ENCODE measurements around the gene LLGL1. TPM values are rescaled to one million over a fixed set of nuclear protein-coding genes. Genes with fewer than 3 reads are reported as not detected.
A peak's percentile ranks its signal among the peaks of the same experiment; 100 is the strongest.

LLGL1 gene
- polyA plus RNA-seq, 1 donor from 2014 or later = 52.2 TPM

DNA sequence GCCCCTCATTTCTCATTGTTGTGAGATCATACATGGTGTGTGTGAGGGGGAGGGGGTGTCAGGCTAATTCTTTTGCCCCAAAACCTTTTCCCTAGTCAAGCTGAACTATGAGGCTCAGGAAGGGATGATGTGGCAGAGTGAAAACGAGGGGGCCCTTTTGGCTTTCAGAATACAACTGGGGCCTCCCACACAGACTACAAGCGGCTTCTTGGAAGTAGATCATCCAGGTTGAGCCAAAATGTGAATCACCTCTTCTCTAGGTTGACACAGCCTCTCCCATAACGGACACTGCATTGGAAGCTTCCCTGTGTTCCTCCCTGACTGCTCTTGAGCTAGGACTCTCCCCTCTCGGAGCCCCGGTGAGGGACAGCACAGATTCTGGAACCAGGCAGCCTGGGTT, 44.1 kb upstream of the LLGL1 start:
- Histone ChIP-seq H3K36me3 (ENCODE audit: insufficient read depth, low read length) (no peaks in the 10 kb centered on the region), H3K79me2 (replicated peaks; ENCODE audit: insufficient read depth, low read length) (peaks cover 20% of the 10 kb centered on the region), H4K20me1 (ENCODE audit: insufficient read depth) (peaks cover 21% of the 10 kb centered on the region), H3F3A (ENCODE audit: insufficient read depth, low read length, poor library complexity, severe bottlenecking) (no peaks in the 10 kb centered on the region), H3K9ac (ENCODE audit: low read length) (no peak overlapping the region), H2AFZ (ENCODE audit: low read depth, low read length) (no peak overlapping the region), H3K27me3 (ENCODE audit: insufficient read depth, low read depth, low read length) (no peaks in the 10 kb centered on the region), H3K9me2 (ENCODE audit: insufficient read depth, low read length) (no peaks in the 10 kb centered on the region), H3K27ac (ENCODE audit: low read length) (no peak overlapping the region), H3K9me3 (ENCODE audit: low read length) (no peaks in the 10 kb centered on the region), H3K4me2 (ENCODE audit: low read length) (no peak overlapping the region), H3K4me3 (ENCODE audit: low read length) (no peak overlapping the region)
- no peak for TF ChIP-seq SMC3 (conservative IDR thresholded peaks at IDR 0.05; ENCODE audit: poor library complexity)

DNA sequence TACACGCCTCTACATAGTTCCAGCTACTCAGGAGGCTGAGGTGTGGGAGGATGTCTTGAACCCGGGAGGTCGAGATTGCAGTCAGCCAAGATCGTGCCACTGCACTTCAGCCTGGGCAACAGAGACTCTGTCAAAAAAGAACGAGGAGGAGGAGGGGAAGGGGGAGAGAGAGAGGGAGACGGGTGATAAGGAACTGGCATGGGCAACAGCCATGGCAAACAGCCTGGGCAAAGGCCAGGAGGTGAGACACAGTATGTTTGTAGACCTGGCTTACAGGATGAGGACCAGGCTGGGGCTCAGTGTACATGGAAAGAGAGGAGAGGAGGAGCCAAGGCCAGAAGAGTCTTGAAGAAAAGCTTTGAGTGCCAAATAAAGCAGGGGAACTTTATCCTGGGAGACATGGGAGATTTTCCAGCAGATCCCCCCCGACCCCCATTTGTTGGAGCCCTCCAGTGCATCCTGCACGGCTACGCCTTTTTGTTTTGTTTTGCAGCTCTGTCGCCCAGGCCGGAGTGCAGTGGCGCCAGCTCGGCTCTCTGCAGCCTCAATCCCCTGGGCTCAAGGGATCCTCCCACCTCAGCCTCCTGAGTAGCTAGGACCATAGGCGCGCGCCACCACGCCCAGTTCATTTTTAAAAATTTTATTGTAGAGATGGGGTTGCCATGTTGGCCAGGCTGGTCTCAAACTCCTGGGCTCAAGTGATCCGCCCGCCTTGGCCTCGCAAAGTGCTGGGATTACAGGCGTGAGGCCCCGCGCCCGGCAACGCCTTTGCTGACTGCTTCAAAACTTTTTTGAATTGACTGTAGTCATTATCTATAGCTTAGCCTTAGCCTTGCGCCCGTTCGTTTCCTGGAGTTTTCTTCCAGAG, 43.1 kb upstream of the LLGL1 start:
- no peaks in the 10 kb centered on the region for H3K9me2 ChIP-seq (ENCODE audit: insufficient read depth, low read length)
- peaks cover 29% of the 10 kb centered on the region for H4K20me1 ChIP-seq (ENCODE audit: insufficient read depth)
- peak overlapping the region; percentile 94 for H3K27ac ChIP-seq (ENCODE audit: low read length)
- no peaks in the 10 kb centered on the region for H3F3A ChIP-seq (ENCODE audit: insufficient read depth, low read length, poor library complexity, severe bottlenecking)
- H3K4me3 ChIP-seq (ENCODE audit: low read length) = peak overlapping the region; percentile 99
- no peaks in the 10 kb centered on the region for H3K27me3 ChIP-seq (ENCODE audit: insufficient read depth, low read depth, low read length)
- H3K9me3 ChIP-seq (ENCODE audit: low read length) = no peaks in the 10 kb centered on the region
- peak overlapping the region; percentile 84 for H3K9ac ChIP-seq (ENCODE audit: low read length)
- peak overlapping the region; percentile 46 for H2AFZ ChIP-seq (ENCODE audit: low read depth, low read length)
- peaks cover 30% of the 10 kb centered on the region for H3K79me2 ChIP-seq (replicated peaks; ENCODE audit: insufficient read depth, low read length)
- no peaks in the 10 kb centered on the region for H3K36me3 ChIP-seq (ENCODE audit: insufficient read depth, low read length)
- peak overlapping the region; percentile 18 for H3K4me2 ChIP-seq (ENCODE audit: low read length)
- TF ChIP-seq TAF1 (IDR thresholded peaks at IDR 0.05; ENCODE audit: low read depth) (no peak), MXI1 (conservative IDR thresholded peaks at IDR 0.05; ENCODE audit: poor library complexity, severe bottlenecking) (no peak)
- TF ChIP-seq, protein P1, sequence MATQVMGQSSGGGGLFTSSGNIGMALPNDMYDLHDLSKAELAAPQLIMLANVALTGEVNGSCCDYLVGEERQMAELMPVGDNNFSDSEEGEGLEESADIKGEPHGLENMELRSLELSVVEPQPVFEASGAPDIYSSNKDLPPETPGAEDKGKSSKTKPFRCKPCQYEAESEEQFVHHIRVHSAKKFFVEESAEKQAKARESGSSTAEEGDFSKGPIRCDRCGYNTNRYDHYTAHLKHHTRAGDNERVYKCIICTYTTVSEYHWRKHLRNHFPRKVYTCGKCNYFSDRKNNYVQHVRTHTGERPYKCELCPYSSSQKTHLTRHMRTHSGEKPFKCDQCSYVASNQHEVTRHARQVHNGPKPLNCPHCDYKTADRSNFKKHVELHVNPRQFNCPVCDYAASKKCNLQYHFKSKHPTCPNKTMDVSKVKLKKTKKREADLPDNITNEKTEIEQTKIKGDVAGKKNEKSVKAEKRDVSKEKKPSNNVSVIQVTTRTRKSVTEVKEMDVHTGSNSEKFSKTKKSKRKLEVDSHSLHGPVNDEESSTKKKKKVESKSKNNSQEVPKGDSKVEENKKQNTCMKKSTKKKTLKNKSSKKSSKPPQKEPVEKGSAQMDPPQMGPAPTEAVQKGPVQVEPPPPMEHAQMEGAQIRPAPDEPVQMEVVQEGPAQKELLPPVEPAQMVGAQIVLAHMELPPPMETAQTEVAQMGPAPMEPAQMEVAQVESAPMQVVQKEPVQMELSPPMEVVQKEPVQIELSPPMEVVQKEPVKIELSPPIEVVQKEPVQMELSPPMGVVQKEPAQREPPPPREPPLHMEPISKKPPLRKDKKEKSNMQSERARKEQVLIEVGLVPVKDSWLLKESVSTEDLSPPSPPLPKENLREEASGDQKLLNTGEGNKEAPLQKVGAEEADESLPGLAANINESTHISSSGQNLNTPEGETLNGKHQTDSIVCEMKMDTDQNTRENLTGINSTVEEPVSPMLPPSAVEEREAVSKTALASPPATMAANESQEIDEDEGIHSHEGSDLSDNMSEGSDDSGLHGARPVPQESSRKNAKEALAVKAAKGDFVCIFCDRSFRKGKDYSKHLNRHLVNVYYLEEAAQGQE (IDR thresholded peaks at IDR 0.05; ENCODE audit: borderline replicate concordance) = peak; percentile 3

DNA sequence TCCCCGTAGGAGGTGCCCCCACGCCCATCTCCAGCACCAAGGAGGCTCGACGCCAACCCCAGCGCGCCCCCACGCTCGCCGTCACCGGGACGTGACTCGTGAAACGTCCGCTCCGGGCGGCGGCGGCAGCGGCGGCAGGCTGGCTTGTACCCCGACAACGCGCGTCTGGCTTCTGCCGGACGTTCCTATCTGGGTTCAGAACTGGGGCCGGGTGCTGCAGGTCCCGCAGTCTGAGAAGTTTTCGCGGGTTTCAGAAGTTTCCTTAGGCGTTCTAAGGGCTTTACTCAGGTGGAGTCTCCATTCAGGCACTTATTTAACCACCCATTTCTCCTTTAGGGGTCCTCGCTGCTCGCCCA, 42.5 kb upstream of the LLGL1 start:
- no peaks in the 10 kb centered on the region for H3K36me3 ChIP-seq (ENCODE audit: insufficient read depth, low read length)
- peak overlapping the region; percentile 99 for H3K4me3 ChIP-seq (ENCODE audit: low read length)
- peak overlapping the region; percentile 84 for H3K9ac ChIP-seq (ENCODE audit: low read length)
- TF ChIP-seq POLR2AphosphoS5 (IDR thresholded peaks at IDR 0.05) (no peak), RAD21 (conservative IDR thresholded peaks at IDR 0.05) (no peak), MXI1 (conservative IDR thresholded peaks at IDR 0.05; ENCODE audit: poor library complexity, severe bottlenecking) (no peak), TAF1 (IDR thresholded peaks at IDR 0.05; ENCODE audit: low read depth) (no peak), EZH2 (IDR thresholded peaks at IDR 0.05; ENCODE audit: borderline replicate concordance, insufficient read depth, low read length, poor library complexity, severe bottlenecking) (no peak), EP300 (conservative IDR thresholded peaks at IDR 0.05; ENCODE audit: poor library complexity, severe bottlenecking) (no peak), SMC3 (conservative IDR thresholded peaks at IDR 0.05; ENCODE audit: poor library complexity) (no peak)
- TF ChIP-seq, protein P1 (IDR thresholded peaks at IDR 0.05; ENCODE audit: borderline replicate concordance) = no peak
- TF ChIP-seq, protein P2, sequence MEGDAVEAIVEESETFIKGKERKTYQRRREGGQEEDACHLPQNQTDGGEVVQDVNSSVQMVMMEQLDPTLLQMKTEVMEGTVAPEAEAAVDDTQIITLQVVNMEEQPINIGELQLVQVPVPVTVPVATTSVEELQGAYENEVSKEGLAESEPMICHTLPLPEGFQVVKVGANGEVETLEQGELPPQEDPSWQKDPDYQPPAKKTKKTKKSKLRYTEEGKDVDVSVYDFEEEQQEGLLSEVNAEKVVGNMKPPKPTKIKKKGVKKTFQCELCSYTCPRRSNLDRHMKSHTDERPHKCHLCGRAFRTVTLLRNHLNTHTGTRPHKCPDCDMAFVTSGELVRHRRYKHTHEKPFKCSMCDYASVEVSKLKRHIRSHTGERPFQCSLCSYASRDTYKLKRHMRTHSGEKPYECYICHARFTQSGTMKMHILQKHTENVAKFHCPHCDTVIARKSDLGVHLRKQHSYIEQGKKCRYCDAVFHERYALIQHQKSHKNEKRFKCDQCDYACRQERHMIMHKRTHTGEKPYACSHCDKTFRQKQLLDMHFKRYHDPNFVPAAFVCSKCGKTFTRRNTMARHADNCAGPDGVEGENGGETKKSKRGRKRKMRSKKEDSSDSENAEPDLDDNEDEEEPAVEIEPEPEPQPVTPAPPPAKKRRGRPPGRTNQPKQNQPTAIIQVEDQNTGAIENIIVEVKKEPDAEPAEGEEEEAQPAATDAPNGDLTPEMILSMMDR (IDR thresholded peaks at IDR 0.05; ENCODE audit: poor library complexity, severe bottlenecking) = no peak
- peak overlapping the region; percentile 94 for H3K27ac ChIP-seq (ENCODE audit: low read length)
- H3K4me2 ChIP-seq (ENCODE audit: low read length) = peak overlapping the region; percentile 18
- no peaks in the 10 kb centered on the region for H3F3A ChIP-seq (ENCODE audit: insufficient read depth, low read length, poor library complexity, severe bottlenecking)
- H4K20me1 ChIP-seq (ENCODE audit: insufficient read depth) = peaks cover 35% of the 10 kb centered on the region
- no peaks in the 10 kb centered on the region for H3K9me2 ChIP-seq (ENCODE audit: insufficient read depth, low read length)
- peaks cover 36% of the 10 kb centered on the region for H3K79me2 ChIP-seq (replicated peaks; ENCODE audit: insufficient read depth, low read length)
- H2AFZ ChIP-seq (ENCODE audit: low read depth, low read length) = peak overlapping the region; percentile 46
- H3K27me3 ChIP-seq (ENCODE audit: insufficient read depth, low read depth, low read length) = no peaks in the 10 kb centered on the region
- no peaks in the 10 kb centered on the region for H3K9me3 ChIP-seq (ENCODE audit: low read length)

All from neural cell (in vitro differentiated cells).